RWPE2 (cell line): ENCODE data around the gene SLC12A2.

ENCODE experiments used
- ATAC-seq: fragments of 200-7000 bp; cut with Tn5 transposase; 3 replicates; pipeline ENCODE4 v1.9.1; 2021; ENCODE audit warnings: low read depth
- DNase-seq: peaks from one replicate; pipeline ENCODE4 v3.0.0-alpha.2; 2020; ENCODE audit warnings: low spot score
- H3K27ac ChIP-seq: fragments of 450-650 bp; 2 replicates; pipeline ENCODE4 v1.5.1; 2017; ENCODE audit warnings: mild to moderate bottlenecking; ENCODE audit not compliant: poor library complexity, severe bottlenecking
- H3K27me3 ChIP-seq: fragments of 250-450 bp; sonication (Bioruptor Pico); 2 replicates; pipeline ENCODE4 v1.5.1; 2021; ENCODE audit warnings: mild to moderate bottlenecking, moderate library complexity; ENCODE audit not compliant: insufficient read depth, poor library complexity, severe bottlenecking
- H3K36me3 ChIP-seq: fragments of 250-450 bp; sonication (Bioruptor Pico); 2 replicates; pipeline ENCODE4 v1.5.1; 2020; ENCODE audit warnings: low read depth, mild to moderate bottlenecking, moderate library complexity
- H3K4me1 ChIP-seq: fragments of 250-450 bp; sonication (Bioruptor Pico); 2 replicates; pipeline ENCODE4 v1.5.1; 2021; ENCODE audit warnings: mild to moderate bottlenecking, moderate library complexity; ENCODE audit not compliant: insufficient read depth, poor library complexity, severe bottlenecking
- H3K4me3 ChIP-seq: fragments of 250-450 bp; sonication (Bioruptor Pico); 2 replicates; pipeline ENCODE4 v1.5.1; 2021; ENCODE audit warnings: mild to moderate bottlenecking, moderate library complexity; ENCODE audit not compliant: severe bottlenecking
- H3K9me3 ChIP-seq: fragments of 250-450 bp; sonication (Bioruptor Pico); 2 replicates; pipeline ENCODE4 v1.5.1; 2021; ENCODE audit warnings: mild to moderate bottlenecking, moderate library complexity; ENCODE audit not compliant: severe bottlenecking
- CTCF ChIP-seq: fragments of 450-650 bp; IDR thresholded peaks from one replicate; pipeline ENCODE4 v1.5.1; 2017; ENCODE audit warnings: mild to moderate bottlenecking, moderate library complexity; ENCODE audit not compliant: poor library complexity, severe bottlenecking

The SLC12A2 gene

GRCh38 chr5:128083033-128083810, at the start of gene SLC12A2:
TSS of gene SLC12A2 (plus strand) at chr5:128083766. CDS start at chr5:128083955, 189 bp downstream.
- TF ChIP-seq CTCF, result no peak
- Histone ChIP-seq H3K9me3 (no peaks in the 10 kb centered on the region), H3K27ac (peak within 1 kb of the TSS; percentile 79), H3K27me3 (no peaks in the 10 kb centered on the region), H3K4me1 (peaks cover 21% of the 10 kb centered on the region), H3K36me3 (no peaks in the 10 kb centered on the region), H3K4me3 (peak within 1 kb of the TSS; percentile 86)
- DNase-seq, result peak; percentile 97
- peak; percentile 61 for ATAC-seq

- no peaks in the 10 kb centered on the region for H3K27me3 ChIP-seq
- H3K4me1 ChIP-seq, result peaks cover 38% of the 10 kb centered on the region
- no peak overlapping the region for H3K4me3 ChIP-seq
- peaks cover 4% of the 10 kb centered on the region; the same call in 1 of the 2 replicates for H3K36me3 ChIP-seq
- DNase-seq (no peak), ATAC-seq (no peak)
- no peak for TF ChIP-seq CTCF
- H3K9me3 ChIP-seq, result peaks cover 3% of the 10 kb centered on the region
- H3K27ac ChIP-seq, result no peak overlapping the region
Observed at GRCh38 chr5:128035689-128036088, 47.9 kb upstream of the SLC12A2 start.

- Histone ChIP-seq H3K4me3 (no peak overlapping the region), H3K27me3 (no peaks in the 10 kb centered on the region), H3K36me3 (peaks cover 4% of the 10 kb centered on the region; the same call in 1 of the 2 replicates), H3K4me1 (peaks cover 38% of the 10 kb centered on the region), H3K9me3 (peaks cover 3% of the 10 kb centered on the region), H3K27ac (peak overlapping the region; percentile 3)
- DNase-seq (no peak), ATAC-seq (peak; percentile 67)
- no peak for TF ChIP-seq CTCF
Observed at GRCh38 chr5:128036950-128037349, 46.6 kb upstream of the SLC12A2 start.

GRCh38 chr5:128038643-128039042, 44.9 kb upstream of the SLC12A2 start:
- Histone ChIP-seq H3K36me3 (no peaks in the 10 kb centered on the region), H3K27ac (peak overlapping the region; percentile 87)

More at GRCh38 chr5:128038643-128039042, 44.9 kb upstream of the SLC12A2 start:
- Histone ChIP-seq H3K9me3 (no peaks in the 10 kb centered on the region), H3K4me3 (no peak overlapping the region), H3K27me3 (no peaks in the 10 kb centered on the region), H3K4me1 (peaks cover 38% of the 10 kb centered on the region)
- DNase-seq (no peak), ATAC-seq (peak; percentile 88)
- no peak for TF ChIP-seq CTCF
